ENCODE measurements around the gene CD300C. TPM values are rescaled to one million over a fixed set of nuclear protein-coding genes. Genes with fewer than 3 reads are reported as not detected.

Gene CD300C
- total RNA-seq: not detected in 2 replicates

DNA sequence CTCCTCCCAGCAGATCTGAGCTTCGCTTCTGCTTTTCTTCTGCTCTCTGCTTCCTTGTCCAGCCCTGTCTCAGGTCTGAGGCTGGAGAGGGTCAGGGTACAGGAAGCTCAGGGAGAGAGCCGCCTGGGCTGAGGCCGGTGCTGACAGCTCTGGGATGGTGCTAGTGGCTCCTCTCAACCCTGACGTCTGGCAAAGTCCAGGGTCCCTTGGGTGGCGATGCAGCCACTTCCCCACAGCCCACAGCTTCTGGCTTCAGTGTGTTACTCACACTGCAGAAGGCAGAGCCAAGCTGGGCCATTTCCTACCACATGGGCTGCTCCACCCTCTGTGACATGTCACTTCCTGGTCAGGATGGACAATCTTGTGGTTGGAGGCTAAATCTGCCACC is at the start of gene CD300C:
TSS of gene CD300C (minus strand) at position 273 of the 388 bp plus-strand sequence. CDS start 333 bp downstream, outside the sequence.

GRCh38 chr17:74592087-74592990 is 46.4 kb upstream of the CD300C start, which contains the start of gene CD300LD:
CD300LD (minus strand) TSS chr17:74592283; CDS start chr17:74592202, 81 bp downstream.

DNA sequence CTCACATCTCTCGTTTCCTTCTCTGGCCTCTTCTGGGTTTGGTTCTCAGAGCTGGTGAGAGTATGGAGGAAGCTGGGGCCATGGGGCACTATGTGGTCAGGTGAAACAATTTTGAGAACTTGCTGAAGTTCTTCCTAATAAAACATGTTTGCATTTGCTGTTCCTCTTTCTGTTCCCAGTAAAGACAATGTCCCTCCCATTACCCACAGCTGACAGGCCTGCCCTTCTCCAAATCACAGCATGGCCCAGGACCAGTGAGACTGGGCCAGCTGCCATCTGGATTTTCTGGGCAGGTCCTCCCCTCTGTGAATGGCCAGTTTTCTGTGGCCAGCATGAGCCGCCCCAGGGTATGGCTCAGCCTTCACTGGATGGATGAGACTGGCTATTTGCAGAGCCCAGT is 21.5 kb upstream of the CD300C start, which contains the start of gene CD300H:
TSS of gene CD300H (minus strand) at position 113 of the 400 bp plus-strand sequence.

GRCh38 chr17:74531231-74531761 is 14.6 kb downstream of the CD300C start, which contains the start of gene CD300LB:
CD300LB (minus strand) TSS chr17:74531475; CDS start chr17:74531350, 125 bp downstream.

Other genes with a start within 250 kb of the CD300C start
- not detected in 2 replicates for gene KIF19, start 219.9 kb downstream of the CD300C start, total RNA-seq
- gene BTBD17, start 184.2 kb downstream of the CD300C start, total RNA-seq: not detected in 2 replicates
- gene GPR142, start 178.6 kb downstream of the CD300C start, total RNA-seq: 0.16 TPM in 1 of 2 replicates, not detected in the other
- gene GPRC5C, start 114.0 kb downstream of the CD300C start, total RNA-seq: 0.52 and 1.1 TPM in 2 replicates
- gene CD300A, start 79.5 kb downstream of the CD300C start, total RNA-seq: not detected in 2 replicates
- not detected in 2 replicates for gene CD300LB, start 14.6 kb downstream of the CD300C start, total RNA-seq
- gene CD300H, start 21.4 kb upstream of the CD300C start, total RNA-seq: not detected in 2 replicates
- not detected in 2 replicates for gene CD300LD, start 46.2 kb upstream of the CD300C start, total RNA-seq
- not detected in 2 replicates for gene CD300E, start 77.6 kb upstream of the CD300C start, total RNA-seq
- not detected in 2 replicates for gene CD300LF, start 166.8 kb upstream of the CD300C start, total RNA-seq
- 0.16 and 0.60 TPM in 2 replicates for gene RAB37, start 191.1 kb upstream of the CD300C start, total RNA-seq
- gene NHERF1, start 202.5 kb upstream of the CD300C start, total RNA-seq: 1.9 and 2.5 TPM in 2 replicates
- gene NAT9, start 230.2 kb upstream of the CD300C start, total RNA-seq: 39.1 and 46.7 TPM in 2 replicates